Ecto neural progenitor cell (in vitro differentiated cells): ENCODE results near the gene SORL1.

Source experiments
- DNase-seq: peaks from one replicate; pipeline ENCODE4 v3.0.0-alpha.2; 2018; ENCODE audit warnings: low spot score

Gene SORL1

DNA sequence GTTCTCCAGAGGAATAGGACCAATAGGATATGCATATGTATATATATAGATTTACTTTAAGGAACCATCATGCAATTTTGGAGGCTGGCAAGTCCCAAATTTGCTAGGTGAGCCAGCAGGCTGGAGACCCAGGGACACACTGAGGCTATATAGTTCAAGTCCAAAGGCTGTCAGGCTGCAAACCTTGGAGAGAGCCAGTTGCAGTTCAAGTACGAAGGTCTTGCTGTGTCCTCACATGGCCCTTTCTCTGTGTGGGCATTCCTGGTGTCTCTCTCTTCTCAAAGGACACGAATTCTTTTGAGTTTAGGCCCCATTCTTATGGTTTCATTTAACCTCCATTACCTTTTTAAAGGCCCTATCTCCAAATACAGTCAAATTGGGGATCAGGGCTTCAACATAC is 135.1 kb downstream of the SORL1 start:
- DNase-seq: no peak

- no peak for DNase-seq
Measured at GRCh38 chr11:121588747-121589146, 136.6 kb downstream of the SORL1 start.

GRCh38 chr11:121589946-121590537 is 137.9 kb downstream of the SORL1 start:
- no peak for DNase-seq

DNA sequence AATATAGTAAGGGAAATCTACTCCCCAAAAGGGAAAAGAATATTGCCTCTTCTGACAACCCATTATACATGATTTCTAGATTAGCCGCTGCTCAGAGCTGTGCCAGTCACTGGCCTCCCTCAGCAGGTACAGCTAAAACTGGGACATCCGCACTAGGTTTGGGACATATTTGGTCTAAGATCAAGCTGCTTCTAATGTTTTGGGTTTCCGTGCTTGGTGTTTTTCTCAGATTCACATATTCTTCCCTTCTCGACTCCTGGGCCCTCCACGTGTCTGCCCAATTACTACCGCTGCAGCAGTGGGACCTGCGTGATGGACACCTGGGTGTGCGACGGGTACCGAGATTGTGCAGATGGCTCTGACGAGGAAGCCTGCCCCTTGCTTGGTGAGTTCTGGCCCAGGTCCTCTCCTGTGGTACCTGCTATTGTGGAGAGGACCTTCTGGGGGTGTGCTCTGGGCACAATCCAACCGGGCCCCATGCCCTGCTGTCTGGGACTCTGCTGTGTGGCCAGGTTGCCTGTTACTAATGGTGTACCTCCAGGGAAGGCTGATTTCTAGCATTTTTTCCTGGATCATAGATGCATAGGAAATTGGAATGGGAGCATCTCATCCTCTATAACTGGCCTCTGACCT is 138.8 kb downstream of the SORL1 start:
- no peak for DNase-seq

DNA sequence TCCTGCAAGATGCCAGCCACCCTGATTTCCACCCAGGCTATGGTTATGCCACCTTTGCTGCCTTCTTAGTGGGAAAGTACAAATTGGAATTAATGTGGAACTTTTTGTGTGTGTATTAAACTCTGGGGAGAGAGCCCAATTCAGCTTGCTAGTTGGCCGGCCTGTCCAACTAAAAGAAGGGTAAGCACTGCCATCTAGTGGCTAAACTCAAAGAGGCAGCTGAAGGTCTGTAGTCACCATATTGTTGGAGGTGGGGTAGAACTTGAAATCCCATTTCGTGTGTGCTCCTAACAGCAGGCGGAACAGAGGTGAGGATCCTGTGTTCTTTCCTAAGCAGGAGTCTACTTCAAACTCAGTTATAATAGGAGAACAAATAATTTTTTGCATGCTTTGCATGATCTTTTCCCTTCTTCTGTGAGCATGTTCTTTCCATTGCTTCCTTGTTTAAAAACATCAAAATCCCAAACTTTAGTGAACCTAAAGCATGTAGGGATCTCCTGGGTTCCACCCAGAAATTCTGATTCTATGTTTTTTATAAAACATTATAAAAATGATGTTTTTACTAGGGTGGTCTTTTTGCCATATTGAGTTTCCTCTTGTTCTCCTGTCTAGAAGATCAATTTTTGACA is 139.4 kb downstream of the SORL1 start:
- DNase-seq: peak; percentile 73

GRCh38 chr11:121592708-121593107 is 140.6 kb downstream of the SORL1 start:
- DNase-seq: no peak

DNA sequence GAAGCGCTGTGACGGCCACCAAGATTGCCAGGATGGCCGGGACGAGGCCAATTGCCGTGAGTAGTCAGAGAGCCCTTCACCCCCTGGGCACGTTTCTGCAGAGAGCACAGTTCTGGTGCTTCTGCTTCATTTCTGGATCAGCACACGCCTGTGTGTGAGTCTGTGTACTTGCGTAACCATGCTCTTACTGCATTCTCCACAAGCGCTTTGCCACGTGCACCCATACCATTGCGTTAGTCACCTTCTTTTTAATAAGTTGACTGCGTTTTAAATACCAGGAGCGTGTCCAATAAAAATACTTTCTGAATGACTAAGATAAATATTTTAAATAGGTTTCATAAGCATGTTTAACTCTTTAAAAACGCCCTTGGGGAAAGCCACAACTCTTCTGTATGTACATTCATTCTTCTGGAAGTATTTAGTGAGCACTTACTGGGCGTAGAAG is 143.6 kb downstream of the SORL1 start:
- DNase-seq: no peak

DNA sequence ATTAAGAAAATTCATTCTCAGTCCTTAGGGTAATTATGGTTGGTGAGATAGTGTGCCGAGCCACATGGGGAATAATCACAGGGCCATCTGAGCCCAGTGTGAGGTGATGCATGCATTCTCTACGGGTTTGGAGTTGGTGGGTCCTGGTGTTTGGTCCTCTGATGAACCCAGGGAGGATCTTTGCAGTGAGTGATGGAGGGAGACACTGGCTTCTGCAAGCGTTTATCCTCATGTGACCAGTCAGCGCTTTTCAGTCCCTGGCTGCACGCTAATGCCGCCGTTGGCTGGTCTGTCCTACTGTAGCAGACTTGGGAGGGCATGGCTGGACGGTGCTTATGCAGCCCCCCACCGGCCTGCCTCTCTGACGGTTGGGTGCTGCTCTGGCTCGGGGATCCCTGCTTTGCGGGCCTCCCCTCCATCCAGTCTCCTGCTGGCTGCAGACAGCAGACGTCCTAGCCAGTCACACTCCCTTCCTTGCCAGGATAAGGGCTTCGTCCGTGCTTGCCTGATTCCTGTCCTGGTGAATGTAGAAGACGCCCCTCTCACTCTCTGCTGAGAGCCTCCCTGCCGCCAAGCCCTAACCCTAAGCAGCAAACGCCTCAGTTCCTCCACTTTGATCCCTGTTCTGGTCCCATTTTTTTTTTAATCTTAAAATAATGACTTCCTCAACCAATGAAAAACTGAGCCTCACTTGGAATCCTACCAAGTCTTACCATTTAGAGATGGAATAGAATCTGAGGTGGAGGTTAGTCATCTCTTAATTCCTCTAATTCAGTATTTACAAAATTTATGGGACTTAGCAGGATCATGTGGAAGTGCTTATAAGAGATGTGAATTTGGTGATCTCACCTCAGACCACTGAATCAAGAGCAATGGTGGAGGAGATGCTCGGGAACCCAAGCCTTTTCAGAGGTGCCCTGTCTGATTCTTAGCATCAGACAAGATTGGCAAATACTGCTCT is 144.4 kb downstream of the SORL1 start:
- no peak for DNase-seq

- no peak for DNase-seq
Measured at GRCh38 chr11:121603316-121603715, 151.2 kb downstream of the SORL1 start.

DNA sequence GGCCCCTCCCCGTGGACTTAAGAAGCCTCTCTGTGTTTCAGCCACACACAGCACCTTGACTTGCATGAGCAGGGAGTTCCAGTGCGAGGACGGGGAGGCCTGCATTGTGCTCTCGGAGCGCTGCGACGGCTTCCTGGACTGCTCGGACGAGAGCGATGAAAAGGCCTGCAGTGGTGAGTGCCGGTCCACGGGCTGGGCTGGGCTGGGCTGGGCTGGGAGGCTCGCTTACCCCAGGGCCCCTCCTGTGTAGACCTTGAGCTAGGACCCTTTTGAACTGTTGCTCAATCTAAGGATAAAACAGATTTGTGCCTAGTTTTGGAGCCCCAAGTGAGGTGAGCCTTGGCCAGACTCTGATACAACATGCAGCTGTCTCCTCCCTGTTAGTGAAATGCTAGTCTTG is 152.0 kb downstream of the SORL1 start:
- DNase-seq: no peak

DNA sequence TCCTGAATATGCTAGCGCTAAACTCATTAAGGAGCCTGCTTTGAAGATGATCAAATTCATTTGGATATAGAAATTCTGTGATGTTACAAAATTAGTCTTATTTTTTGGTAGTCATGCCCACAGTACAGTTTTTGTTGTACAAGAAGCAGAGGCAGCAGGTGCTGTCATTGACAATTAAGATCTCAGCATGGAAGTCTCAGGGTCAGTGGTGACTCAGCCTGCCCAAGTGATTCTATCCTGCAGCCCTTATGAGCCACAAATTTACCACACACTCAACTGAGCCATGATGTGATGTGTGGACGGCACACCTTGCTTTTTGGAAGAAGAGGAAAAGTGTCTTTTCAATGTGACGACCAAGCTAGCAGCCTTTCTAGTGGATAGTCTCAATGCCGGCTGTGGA is 154.2 kb downstream of the SORL1 start:
- DNase-seq: no peak

DNA sequence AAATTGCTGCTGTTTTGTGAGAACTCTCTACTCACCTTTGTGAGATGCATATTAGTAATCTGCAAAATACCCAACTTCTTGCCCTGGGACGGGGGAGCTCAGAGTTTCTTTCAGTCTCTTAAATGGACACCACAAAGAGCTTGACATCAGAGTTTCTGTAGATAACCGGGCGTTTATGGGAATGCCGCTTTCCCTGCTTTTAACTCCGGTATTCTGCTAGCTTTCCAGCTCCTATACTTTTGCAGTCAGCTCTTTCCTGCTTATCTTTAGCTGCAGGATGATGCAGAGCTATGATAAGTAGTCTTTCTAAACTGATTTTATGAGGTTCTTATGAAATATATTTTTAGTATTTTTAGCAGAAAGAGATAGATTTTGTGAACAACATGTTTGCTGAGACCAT is 155.2 kb downstream of the SORL1 start:
- DNase-seq: no peak

DNA sequence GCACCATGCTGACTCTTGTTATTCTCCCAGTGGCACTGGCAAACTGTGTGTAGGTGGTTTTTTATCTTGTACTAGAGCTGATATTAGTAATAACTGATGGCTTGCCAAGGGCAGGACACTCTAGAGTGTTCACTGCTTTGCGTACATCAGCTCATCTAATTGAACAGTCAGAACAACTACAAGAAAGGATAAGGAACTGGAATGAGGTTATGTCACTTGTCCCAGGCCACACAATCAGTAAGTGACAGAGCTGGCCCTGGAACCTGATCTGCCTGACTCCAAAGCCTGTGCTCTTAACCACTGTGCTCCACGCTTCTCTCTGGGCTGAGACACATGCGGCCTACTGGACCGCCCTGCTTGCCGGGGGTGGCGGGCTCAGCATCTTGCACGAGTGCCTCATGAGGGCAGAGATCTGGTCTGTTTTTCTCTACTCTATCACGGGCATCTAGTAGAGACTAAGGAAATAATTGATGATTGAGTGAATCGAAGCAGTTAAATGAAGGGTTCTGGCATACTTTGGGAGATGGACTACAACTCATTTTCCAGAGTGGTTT is 156.5 kb downstream of the SORL1 start:
- no peak for DNase-seq

GRCh38 chr11:121610706-121611105 is 158.6 kb downstream of the SORL1 start:
- DNase-seq: no peak

GRCh38 chr11:121611242-121611641 is 159.1 kb downstream of the SORL1 start:
- DNase-seq: no peak

DNA sequence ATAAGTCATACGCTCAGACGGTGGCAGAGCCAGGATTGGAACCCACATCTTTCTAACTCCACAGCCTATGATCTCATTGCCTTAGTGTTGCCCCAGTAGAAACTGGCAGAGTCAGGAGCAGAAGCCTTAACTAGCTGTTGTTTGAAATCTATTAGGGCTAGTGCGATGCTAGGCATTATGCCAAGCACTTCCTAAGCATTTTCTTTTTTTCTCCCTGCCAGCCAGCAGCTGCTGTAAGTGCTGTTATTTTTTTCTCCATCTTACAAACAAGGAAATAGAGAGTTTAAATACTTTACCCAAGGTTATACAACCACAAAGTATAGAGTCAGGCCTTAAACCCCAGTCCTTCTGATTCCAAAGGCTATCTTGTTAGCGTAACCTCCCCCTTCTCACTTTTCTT is 161.6 kb downstream of the SORL1 start:
- no peak for DNase-seq

DNA sequence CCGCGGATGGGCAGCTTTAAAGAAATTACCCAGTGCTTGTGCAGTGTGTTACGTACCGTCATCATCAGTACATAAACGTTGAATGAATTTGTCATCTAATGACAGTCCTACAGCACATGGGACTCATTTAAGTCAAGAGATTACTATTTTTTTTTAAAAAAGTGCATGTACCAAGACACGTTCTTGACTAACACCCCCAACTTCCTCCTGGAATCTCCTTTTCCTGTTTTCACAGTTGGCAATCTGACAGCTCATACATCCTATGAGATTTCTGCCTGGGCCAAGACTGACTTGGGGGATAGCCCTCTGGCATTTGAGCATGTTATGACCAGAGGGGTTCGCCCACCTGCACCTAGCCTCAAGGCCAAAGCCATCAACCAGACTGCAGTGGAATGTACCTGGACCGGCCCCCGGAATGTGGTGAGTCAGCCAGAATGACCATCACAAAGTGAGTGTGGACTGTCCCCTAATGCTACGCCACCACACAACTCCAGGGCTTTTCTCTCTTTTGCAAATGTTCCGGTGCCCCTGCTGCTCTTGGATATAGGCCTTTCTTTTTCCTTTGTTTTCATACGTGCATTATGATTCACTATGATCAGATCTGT is 162.6 kb downstream of the SORL1 start:
- DNase-seq: no peak

- DNase-seq: no peak
Measured at GRCh38 chr11:121615501-121615900, 163.4 kb downstream of the SORL1 start.

GRCh38 chr11:121618516-121618915 is 166.4 kb downstream of the SORL1 start:
- no peak for DNase-seq

DNA sequence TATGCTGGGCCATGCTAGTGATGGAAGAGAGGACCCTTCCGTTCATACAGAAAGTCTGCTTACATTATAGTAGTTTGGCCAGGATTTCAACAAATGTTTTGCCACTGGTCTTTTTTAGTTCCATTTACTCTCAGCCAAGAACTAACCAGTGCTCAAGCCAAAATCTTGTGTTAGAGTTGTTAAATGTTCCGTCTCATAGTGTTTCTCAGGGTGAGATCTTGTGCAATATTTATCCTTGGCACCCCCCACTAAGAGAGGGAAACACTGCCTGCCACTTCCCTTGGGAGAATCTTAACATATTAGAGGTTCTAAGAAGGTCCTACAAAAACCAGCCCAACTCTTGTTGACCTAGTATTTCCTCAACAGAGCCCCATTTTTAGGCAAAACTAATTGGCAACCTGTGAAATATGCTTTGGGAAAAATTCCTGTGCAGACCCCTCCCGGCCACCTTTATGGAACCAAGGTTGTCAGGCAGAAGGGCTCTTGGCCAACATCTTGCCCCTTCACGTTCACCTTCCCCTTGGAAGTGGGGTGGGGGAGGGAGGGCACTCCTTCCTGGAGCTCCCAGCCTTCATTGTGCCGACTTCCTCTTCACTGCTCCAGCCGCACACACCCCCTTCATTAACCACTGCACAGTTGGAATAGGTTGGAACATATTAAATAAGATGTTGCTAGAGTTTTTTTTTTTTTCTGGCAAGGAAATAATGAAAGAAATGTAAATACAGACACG is 173.8 kb downstream of the SORL1 start:
- DNase-seq: no peak

DNA sequence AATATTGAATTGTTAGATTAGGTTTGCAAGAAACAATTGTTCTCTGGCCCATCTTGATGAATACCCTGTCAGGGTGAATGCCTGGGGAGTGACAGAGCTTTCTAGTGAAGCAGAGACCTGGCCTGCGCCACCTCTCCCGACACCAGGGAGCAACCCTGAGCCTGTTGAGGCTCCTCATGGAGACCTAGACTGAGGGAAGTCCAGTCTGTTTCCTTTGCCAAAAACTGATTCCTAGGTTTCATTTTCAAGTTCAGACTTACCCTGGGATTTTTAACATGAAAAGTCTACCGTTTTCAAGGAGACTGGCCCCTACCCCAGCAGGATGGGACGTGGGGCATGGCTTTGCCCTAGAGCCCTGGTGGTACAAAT is 174.4 kb downstream of the SORL1 start:
- DNase-seq: no peak
